HG02970 (cell line): ENCODE data around the gene LDLRAD3.

Source experiments
- ATAC-seq: cut with Tn5 transposase; IDR thresholded peaks from one replicate; pipeline ENCODE4 v1.9.1; 2021; ENCODE audit warnings: mild to moderate bottlenecking, moderate library complexity, moderate number of reproducible peaks; ENCODE audit not compliant: unreplicated experiment, low FRiP score

Gene LDLRAD3

DNA sequence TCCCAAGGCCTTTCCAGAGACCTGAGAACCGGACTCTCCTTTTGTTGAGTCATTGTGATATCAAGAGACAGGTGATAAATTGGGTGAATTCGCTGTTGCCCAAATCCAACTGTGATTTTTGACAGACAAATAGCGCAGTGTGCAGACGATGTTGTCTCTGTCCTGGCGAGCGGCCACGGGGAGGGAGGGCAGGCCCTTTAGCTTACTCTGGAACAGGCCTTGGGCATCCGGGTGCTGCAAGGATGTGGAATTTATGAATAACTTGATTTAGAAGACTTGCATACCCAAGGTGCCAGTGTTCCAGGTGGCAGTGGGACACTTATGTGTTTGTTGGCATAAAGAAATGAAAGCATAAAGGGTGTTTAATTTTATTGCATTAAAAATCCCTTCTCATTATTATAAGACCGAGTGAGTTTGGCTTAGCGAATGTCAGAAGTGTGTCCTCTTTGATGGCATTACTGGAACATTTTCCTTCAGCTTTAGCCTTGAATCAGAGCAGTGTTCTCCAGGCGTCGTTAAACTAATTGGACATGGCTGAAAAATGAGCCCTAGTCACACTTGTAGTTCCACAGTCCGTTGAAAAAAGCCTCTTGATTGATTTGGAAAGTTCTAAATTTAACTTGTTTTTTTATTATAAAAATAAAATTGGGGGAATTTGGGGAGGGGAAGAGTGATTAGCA, 9.4 kb downstream of the LDLRAD3 start:
- ATAC-seq: no peak

DNA sequence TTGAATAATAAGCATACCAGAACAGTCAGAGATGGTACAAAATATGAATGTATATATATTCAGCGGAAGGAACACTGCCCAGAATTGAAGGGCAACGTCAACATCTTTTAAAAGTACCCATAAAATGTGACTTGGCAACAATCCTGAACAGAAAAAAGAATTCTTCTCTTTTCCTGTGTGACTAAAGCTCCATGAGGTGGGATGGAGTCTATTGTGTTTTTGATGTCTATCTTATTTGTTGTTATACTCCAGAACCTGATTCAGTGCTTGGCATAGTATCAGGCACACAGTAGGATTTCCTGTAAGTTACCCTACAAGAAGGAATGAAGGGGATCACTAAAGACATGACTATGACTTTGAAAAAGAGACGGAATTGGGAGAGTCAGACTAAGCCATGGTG, 10.3 kb downstream of the LDLRAD3 start:
- ATAC-seq: no peak

DNA sequence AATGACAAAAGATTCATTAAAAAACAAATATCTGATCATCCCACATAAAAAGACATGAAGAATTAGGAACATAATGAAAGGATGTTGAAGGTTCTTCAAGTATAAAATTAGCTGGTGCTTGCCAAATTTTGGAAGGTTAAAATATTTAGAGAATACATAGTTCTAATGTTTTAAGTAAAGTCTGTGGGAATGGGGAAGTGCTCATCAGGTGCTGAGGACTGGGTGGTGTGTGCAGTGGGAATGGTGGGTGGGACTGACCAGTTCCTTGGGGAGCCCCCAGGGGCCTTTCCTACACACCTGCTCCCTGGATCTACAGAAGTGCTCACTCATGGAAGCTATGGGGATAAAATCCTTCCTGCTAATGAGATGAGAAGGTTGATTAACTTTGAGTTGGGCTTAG, 11.8 kb downstream of the LDLRAD3 start:
- no peak for ATAC-seq

DNA sequence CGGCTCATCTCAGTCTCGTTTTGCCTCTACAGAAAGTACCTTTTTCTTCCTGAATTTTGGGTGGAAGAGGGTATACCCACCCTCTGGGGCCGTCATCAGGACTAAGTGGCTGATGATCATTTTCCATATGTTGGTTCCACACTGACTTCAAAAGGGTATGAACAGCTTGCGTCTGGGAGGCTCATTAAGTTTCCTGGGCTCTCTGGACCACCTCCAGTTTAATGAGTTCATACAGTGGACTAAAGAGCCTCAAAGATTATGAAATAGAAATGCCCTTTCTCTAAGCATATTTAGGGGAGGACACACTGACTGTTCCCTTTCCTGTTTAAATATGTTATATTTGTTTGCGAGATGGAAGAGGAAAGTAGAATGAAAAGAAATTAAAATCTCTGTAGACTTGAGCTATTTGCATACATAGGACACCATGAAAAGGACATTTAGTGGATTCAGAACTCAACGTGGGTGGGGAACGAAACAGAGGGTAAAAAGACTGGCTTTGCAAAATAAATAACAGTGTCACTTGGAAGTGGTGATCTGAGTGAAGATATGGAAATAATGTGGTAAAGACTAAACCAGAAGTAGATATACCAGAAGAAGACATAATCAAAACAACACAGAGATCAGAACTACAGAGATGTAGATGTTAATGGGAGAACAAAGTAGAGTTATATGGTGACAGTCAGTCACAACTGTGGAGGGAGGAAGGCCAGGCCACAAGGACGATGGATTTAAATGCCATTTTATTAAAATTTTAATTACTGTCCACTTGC, 18.7 kb downstream of the LDLRAD3 start:
- no peak for ATAC-seq

DNA sequence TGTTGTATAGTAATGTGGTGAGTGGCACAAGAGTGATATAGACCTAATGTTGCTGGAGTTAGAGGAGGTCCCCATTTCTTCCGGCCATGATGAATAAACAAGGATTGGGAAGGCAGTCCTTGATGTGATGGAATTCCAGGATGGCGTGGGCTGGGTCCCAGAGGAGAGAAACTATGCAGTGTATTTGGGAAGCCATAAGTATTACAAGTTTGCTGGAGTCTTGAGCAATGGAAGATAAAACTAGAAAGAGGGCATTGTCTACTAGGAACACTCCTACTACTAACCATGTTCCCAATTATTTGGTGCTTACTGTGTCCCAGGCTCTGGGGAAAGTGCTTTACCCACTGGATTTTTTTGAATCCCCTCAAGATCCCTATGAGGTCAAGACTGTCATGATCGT, 20.0 kb downstream of the LDLRAD3 start:
- ATAC-seq: no peak

DNA sequence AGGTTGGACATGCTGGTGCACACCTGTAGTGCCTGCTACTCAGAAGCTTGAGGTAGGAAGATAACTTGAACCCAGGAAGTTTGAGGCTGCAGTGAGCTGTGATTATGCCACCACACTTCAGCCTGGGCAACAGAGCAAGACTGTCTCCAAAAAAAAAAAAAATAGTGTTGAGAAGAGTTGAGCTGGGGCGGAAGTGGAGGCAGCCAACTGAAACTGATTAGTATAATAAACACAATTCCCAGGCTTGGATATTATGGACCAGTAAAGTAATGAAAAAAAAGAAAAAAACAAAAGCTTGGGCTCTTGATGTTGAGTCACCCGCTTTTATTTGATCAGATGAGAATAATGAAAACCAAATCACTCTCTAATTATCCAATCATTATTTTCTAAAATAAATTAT, 21.0 kb downstream of the LDLRAD3 start:
- ATAC-seq: no peak

DNA sequence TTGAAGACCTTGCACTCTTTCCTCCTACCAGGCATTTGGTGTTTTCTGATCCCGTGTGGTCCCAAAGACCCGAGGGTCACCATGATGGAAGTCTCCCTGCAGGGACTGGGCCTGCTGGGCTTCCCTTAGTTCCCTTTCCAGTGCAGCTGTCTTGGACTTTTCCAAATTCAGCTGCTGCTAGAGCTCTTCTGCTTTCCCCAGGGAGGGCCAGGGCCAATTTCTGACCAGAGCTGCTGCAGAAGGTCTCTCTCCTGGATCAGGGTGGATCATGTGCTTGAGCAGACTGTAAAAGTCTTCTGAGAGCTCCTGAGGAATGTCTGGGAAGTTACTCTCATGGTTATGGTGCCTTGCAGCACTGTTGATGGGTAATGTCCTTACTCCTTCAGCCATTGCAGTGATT, 23.2 kb downstream of the LDLRAD3 start:
- ATAC-seq: no peak

DNA sequence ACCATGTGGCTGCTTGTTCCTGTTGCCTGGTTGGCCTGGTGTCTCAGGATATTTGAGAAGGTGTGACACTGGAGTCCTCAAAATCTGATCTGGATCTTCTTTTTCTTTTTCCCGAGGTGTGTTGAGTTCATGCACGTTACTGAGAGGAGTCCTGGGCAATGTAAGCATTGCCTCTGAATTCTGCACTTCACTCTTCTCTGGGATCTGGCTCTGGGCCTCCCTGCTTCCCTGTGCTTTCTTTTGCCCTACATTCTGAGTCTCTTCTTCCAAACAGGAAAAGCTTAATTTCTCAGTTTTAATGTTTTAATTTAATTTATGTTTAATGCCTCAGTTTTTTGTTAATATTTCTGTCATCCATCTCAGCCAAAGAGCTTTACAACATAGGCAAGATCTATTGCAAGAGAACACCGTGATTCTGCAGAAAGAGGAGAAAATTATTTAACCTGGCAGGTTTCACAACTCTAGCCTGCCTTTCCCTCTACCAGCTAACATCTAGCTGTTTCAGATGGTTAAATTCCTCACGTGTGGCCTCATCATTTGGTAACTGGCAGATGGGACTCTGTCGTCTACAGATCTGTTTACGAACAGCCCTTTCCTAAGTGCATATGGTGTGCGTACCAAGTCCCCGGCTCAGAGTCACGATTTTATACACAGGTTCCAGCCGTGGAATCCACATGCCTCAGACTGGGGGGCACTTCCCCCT, 24.7 kb downstream of the LDLRAD3 start:
- ATAC-seq: no peak

DNA sequence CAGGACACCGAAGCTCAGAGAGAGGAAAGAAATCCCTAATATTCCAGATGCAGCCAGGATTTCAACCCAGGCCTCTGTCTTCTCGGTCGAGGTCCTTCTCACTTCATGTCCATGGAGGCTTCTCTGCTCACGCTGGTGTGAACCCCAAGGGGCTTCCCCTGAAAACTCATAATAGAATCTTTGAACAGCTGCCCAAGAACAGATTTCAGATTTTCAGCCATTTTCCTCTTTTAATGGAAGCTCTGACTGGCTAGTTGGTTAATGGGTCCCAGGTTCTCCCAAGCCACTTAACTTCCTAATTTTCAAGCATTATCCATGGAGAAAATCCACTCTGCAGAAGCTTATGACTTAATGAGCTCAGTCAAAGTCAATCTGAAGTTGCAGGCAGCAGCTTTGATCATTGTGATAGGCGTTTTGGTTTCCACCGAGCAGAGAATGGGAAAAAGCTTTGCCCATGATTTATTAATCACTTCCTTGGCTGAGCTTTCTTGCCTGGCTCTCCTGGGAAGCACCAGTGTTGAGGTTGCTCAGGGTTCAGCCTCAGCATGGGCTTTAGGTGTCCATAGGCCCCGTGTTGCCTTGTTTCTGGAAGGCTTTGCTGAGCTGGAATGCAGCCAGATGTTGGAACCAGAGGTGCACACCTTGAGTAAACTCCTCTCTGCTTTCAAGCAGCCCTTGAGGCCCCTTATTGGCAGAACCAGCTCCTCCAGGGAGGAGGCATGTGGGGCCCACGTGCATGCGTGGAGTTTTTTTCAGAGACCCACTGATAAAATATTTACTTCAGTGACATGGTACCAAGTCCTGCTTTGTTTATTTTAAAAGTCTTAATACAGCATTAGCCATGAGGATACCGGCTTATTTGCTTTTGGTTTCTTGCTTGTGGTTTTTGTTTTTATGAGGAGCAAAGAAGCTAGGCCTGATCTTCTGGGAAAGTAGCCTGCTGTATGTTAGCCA, 25.5 kb downstream of the LDLRAD3 start:
- ATAC-seq: no peak

DNA sequence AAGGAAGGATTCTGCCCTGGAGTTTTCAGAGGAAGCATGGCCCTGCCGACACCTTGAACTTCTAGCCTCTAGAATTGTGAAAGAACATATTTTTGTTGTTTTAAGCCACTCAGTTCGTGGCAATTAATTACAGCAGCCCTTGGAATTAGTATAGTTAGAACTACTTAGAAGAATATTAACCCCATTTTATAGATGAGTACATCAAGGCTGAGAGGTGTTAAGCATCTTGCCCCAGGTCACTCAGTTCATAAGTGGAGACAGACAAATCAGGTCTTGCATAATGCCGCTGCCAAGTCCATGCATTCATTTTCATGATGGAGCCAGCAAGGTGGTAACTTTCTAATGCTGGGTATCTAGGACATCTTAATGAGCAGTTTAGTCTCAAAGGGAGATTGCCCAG, 26.6 kb downstream of the LDLRAD3 start:
- ATAC-seq: no peak

DNA sequence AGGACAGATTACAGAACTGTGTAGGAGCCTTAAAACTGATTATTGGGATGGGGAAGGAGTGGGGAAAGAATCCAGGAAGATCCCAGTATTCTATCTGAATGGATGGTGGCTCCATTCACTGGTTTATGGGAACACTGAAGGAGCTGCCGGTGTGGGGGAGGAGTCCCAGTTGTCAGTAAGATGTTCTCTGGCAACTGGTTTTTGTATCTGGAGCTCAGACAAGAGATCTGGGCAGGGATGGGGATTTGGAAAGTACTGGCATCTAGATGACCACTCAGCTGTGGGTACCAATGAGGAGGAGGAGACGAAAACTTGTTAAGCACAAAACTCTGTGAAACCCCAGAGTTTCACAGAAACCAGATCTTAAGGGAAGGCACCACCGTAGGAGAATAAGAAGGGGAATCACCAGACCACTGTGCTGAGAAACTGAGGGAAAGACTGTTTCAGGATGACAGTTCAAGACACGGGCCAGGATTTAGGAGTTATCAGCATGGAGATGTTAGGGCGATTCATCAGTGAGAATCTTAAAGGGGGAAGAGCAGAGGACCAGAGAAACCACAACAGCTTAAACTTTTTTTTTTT, 28.1 kb downstream of the LDLRAD3 start:
- ATAC-seq: no peak

DNA sequence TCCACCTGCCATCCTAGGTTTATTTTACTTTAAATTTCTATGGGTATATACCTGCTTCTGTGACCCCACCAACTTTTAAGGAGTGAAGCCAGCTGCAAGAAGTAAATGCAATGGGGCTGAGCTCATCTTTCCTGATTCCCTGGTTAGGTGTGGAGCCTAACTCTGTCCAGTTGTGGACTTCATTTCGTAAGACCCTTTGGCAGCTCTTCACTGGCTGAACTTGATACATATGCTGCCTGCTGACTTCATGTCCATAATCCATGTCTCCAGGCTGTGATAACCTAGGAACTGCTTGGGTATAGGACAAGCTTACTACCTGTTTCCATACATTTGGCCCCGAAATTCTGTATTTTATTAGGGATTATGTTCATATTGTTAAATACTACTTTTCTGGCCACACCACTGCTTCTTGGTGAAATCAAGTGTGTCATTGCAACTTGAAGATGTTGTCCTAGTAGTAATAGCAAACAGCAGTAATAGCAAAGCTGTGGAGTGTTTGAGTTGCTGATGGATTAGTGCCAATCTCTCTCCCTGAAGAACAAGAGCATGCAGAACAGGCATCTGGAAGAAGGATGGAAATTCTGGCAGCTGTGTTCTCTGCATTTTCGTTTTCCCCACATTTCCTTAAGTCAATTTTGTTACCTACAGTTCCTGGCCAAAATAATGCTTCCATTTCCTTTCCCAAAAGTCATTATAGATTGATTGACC, 31.2 kb downstream of the LDLRAD3 start:
- no peak for ATAC-seq

DNA sequence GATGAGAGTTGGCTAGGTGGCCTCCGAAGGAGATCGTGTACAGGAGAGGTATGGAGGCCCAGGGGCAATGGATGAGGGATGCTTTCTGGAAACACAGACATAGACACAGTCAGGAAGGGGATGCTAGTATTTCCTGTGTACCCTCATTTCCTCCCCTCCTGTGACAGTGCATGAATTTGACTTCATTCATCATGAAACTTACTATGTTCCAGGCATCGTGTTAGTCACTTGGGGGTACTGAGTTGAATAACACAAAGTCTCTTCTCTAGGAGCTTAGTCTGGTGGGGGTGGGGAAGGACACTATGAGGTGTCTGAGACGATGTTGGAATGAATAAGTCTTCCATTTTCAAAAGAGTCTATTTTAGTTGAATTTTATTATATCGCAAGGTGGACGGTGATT, 32.6 kb downstream of the LDLRAD3 start:
- ATAC-seq: no peak

DNA sequence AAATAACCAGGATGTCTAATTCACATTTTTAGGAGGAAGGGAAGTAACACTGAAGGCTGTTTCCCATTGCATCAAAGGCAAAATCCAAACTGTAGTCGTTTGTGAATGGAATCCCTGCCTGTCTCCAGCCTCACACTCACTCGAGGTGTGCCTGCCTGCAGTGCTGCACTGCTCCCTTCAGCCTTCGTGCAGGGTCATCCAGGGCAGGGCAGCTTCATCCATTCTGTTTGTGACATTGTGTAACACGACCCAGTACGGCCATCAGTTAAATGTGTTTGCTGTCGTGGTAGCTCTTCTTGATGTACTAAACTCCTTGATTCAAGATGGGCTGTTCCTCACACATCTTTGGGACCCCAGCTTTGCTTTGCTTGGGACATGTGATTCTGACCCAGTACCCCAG, 34.3 kb downstream of the LDLRAD3 start:
- ATAC-seq: no peak

DNA sequence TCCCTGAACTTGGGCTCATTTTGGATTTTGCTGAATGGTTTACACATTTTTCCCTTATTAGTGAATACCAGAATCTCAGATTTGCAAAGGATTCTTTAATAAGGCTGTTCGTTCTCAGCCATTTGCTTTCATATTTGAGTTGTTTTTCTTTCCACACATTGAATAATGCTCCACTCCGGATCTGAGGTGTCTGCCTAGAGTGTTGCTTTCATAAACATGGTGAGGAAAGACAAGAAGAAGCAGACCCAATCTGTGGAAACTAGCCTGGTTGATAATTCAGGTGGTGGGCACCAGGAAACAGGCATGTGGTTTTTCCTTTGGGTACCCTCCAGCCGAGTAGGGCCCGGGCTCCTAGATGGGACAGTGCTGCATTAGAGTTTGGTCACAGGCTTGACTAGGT, 35.0 kb downstream of the LDLRAD3 start:
- no peak for ATAC-seq

DNA sequence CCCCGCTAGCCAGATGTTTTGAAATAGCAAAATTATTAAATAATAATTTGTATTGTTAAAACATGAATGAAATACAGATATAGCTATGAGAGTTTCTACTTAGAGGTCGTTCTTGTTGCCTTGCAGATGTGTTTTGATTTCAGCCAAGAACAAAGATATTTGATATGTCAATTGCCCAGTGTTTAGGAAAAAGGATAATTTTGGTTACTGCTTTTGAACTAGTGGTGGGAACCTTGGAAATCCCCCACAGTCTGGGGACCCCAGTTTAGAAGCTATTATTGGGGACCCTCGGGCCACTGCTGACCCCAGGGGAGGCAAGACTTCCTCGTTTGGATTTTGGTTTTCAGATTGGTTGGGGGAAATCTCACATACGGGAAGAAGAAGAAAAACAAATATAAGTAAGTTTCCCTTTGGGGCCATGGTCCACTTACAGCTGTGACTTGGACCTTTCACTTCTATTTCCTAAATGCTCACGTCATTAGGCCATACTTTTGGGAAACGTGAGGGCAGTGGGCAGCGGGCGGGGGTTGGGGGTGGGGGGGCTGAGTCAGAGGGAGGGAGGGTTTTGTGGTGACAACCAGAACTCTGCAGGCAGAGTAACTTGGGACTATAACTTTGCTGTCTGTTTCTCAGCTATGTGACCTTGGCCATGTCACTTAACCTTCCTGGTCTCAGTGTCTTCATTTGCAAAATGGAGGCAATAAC, 37.0 kb downstream of the LDLRAD3 start:
- ATAC-seq: no peak

DNA sequence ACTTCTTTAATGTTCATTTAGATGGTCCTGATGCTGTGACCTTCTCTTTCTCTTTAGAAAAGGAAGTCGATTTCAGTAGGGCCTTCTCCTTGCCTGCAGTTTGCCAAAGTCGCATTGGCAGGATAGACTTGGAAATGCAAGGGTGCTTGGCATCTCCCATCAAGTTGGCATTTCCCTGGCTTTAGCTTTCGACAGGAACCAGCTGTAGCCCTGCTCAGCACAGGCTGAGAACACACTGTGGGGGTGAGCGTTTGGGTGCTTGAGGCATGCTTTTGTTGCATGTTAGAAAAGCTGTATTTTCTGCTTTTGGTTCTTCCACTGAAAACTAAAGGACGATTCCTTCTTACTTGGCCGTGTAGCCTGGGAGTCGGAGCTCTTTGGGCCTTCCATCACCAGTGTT, 37.7 kb downstream of the LDLRAD3 start:
- no peak for ATAC-seq

DNA sequence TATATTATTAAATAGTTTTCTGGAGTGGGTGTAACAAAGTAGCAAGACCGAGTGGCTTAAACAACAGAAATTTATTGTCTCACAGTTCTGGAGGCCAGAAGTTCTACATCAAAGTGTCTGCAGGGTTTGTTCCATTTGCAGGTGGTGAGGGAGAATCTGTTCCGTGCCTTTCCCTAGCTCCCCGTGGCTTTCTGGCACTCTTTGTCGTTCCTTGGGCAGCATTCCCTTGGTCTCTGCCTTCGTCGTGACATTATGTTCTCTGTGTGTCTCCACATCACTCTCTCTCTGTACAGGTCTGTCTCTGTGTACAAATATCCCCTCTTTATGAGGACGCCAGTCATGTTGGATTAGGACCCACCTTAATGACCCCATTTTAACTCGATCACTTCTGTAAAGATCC, 38.2 kb downstream of the LDLRAD3 start:
- ATAC-seq: no peak

DNA sequence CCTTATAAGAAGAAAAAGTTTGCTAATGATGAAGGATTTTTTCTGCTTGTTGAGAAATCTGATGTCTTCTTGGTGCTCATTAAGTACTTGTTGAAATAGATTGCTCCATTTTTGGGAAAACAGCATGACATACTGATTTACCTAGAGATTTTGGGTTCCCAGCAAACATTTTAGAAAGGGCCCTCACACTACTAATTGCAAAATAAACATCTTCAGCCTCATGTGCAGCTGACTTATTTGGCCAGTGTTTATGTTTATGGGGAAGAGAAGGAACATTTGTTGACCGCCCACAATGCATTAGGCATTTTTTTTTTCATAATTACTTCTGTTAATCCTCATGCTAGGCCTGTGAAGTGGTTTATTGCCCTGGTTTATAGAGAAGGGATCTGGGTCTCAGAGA, 40.1 kb downstream of the LDLRAD3 start:
- no peak for ATAC-seq
